ENCODE results near the gene SIRPB1.

Gene SIRPB1

DNA sequence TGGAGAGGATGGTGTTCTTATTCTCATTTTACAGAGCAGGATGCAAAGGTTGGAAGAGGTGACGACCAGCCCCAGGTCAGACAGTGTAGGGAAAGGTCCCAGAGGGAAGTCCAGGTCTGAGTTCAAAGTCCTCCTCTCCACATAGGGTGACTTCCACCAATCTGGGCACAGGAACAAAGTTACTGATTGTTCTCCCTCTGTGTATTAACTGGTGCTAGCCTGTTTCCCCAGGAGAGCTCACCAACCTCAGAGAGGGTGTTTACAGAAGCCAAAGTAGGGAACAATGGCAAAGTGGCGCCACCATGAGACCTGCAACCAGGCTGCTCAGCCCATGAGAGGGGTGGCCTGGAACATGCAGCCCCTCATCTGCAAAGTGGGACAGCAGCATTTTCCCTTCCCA lies 16.8 kb upstream of the SIRPB1 start:
- 88% methylated on average over 2 of the region's 2 CpGs for WGBS
- Histone ChIP-seq H3K4me3 (ENCODE audit: low read length) (no peak overlapping the region), H3K27me3 (ENCODE audit: insufficient read depth, low read length) (no peaks in the 10 kb centered on the region), H3K9me3 (ENCODE audit: insufficient read depth, low read depth, low read length) (no peaks in the 10 kb centered on the region), H3K36me3 (ENCODE audit: insufficient read depth, low read length) (no peaks in the 10 kb centered on the region), H3K4me1 (ENCODE audit: insufficient read depth, low read length) (peaks cover under 1% of the 10 kb centered on the region; the same call in 1 of the 2 replicates), H3K9ac (ENCODE audit: low read depth, low read length) (no peak overlapping the region), H3K27ac (ENCODE audit: low read depth, low read length) (no peak overlapping the region)

DNA sequence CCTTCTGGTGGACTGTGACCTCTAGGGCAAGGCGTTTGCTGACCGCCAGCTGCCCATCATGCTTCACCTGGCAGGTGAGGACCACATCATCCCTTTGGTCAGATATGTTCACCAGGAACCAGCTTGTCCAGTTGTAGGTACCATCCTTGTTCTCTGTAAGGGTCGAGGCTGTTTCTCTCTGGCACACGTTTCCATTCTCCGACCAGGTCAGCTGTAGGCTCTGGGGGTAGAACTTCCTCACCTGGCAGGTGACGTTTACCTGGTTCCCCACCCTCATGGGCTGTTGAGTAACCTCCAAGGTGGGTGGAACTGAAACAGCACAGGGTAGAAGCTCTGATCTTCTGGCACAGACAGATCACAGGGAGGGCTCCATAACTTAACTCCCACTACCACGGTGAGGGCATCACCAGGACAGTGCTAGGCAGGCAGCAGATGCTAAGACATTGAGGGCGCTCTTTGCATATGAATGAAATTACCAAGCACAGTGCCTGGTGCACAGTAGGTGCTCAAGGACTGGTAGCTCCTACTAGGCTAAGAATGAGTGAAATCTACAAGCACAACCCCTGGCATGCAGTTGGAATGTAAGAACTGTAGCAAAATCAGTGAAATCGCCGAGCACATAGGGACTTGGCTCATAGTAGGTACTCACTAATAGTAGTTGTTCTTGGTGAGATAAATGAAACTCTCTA lies 15.6 kb upstream of the SIRPB1 start:
- Histone ChIP-seq H3K27ac (ENCODE audit: low read depth, low read length) (no peak overlapping the region), H3K4me3 (ENCODE audit: low read length) (no peak overlapping the region), H3K27me3 (ENCODE audit: insufficient read depth, low read length) (no peaks in the 10 kb centered on the region), H3K9ac (ENCODE audit: low read depth, low read length) (no peak overlapping the region), H3K36me3 (ENCODE audit: insufficient read depth, low read length) (no peaks in the 10 kb centered on the region), H3K4me1 (ENCODE audit: insufficient read depth, low read length) (peaks cover 8% of the 10 kb centered on the region; the same call in 1 of the 2 replicates), H3K9me3 (ENCODE audit: insufficient read depth, low read depth, low read length) (no peaks in the 10 kb centered on the region)
- WGBS, result 93% methylated on average over 10 of the region's 10 CpGs

DNA sequence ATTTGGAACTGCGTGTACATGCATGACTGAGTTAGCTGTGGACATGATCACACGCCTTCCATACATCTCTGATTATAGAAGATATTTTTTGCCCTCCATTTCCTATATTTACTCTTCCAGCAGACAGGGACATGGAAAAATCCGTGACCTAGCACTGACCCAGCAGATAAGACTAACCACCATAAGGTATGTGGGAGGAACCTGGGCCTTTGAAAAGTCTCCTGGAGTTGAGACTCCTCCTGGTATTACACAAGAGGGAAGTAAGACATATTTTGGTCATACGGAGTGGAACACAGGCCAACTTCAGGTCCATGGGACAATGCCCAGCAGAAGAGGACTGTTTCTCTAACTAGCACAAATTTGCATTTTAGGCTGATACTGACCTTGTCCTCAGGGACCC lies 13.7 kb upstream of the SIRPB1 start:
- Histone ChIP-seq H3K4me3 (ENCODE audit: low read length) (no peak overlapping the region), H3K4me1 (ENCODE audit: insufficient read depth, low read length) (peaks cover 8% of the 10 kb centered on the region; the same call in 1 of the 2 replicates), H3K36me3 (ENCODE audit: insufficient read depth, low read length) (no peaks in the 10 kb centered on the region), H3K9ac (ENCODE audit: low read depth, low read length) (no peak overlapping the region), H3K9me3 (ENCODE audit: insufficient read depth, low read depth, low read length) (no peaks in the 10 kb centered on the region), H3K27me3 (ENCODE audit: insufficient read depth, low read length) (no peaks in the 10 kb centered on the region), H3K27ac (ENCODE audit: low read depth, low read length) (no peak overlapping the region)
- WGBS, result 95% methylated on average over 4 of the region's 4 CpGs

DNA sequence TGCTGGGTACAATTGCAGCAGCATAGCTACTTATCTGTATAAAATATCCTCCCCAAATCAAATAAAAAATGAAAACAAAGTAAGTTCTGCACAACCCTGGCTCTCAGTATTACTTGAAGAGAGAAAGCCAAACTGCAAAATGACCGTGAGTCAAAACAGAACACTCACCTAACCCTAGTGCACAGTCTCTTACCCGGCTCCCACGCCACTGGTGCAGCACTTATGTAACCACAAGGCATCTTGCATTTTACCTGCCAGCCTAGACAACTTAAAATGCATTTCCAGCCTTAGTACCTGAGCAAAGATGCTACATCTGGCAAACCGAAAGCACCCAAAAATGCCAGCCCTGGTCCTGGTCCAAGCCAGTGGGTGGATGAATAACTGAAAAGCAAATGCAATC lies 12.4 kb upstream of the SIRPB1 start:
- no peaks in the 10 kb centered on the region for H3K9me3 ChIP-seq (ENCODE audit: insufficient read depth, low read depth, low read length)
- no peaks in the 10 kb centered on the region for H3K27me3 ChIP-seq (ENCODE audit: insufficient read depth, low read length)
- no peak overlapping the region for H3K27ac ChIP-seq (ENCODE audit: low read depth, low read length)
- peaks cover 8% of the 10 kb centered on the region; the same call in 1 of the 2 replicates for H3K4me1 ChIP-seq (ENCODE audit: insufficient read depth, low read length)
- H3K36me3 ChIP-seq (ENCODE audit: insufficient read depth, low read length), result no peaks in the 10 kb centered on the region
- 92% methylated on average over 4 of the region's 4 CpGs for WGBS
- H3K4me3 ChIP-seq (ENCODE audit: low read length), result no peak overlapping the region
- H3K9ac ChIP-seq (ENCODE audit: low read depth, low read length), result no peak overlapping the region

DNA sequence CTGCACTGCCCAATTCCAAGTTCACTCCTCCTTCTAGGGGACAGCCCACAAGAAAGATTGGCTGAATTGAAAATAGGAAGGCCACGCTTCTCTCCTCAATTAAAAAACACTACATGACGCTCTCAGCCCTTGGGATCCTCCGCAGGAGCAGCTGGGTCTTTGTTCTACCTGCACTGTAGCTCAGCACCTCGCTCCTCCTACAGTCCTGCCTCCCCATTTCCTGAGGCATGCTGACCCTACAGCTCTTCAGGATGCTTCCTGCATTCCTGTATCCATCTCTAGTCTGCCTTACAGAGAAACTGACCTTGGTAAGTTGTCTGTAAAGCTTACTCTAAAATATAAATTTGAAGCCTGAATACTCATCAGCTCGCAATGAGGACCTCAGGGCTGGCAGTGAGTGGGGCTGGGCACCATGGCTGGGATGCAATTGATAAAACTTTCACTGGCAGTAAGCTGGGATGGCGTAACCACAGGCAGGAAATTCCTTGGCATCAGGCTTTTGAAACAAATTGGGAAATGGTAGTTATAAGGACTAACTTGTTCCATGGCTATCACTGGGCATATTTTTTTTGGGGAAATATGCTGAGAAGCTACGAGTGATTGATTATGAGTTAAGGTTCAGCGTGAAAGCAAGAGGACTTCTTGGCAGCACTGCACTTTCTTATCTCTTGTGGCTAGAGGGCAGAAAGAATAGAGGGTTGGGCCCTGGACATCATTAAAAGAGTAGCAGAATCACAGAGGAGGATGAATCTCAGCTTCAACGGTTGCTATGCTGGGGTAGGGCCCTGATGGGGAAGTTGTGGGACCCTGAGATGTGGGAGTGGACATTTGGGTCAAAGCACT lies 11.7 kb upstream of the SIRPB1 start:
- no peaks in the 10 kb centered on the region for H3K9me3 ChIP-seq (ENCODE audit: insufficient read depth, low read depth, low read length)
- H3K4me3 ChIP-seq (ENCODE audit: low read length), result no peak overlapping the region
- WGBS, result 68% methylated on average over 9 of the region's 9 CpGs

DNA sequence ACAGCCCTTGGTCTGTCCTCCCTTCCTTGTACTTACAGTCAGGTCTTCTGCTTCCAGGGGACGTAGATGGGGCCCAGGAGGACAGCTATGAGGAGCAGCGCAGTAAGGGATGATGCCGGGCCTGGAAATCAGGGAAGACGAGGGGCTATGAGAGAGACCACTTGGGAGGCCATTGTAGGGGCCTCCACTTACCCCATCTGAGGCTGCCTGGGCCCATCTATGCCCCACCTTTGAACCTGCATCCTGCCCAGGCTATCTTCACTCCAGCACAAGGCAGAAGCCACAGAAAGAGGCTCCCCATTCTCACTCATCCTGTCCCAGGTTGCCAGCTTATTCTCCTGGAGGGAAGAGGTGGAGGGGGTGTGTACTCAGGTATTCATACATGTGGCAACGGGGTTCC lies 10.4 kb upstream of the SIRPB1 start:
- Histone ChIP-seq H3K27ac (ENCODE audit: low read depth, low read length) (no peak overlapping the region), H3K36me3 (ENCODE audit: insufficient read depth, low read length) (no peaks in the 10 kb centered on the region), H3K4me3 (ENCODE audit: low read length) (no peak overlapping the region), H3K27me3 (ENCODE audit: insufficient read depth, low read length) (no peaks in the 10 kb centered on the region), H3K9me3 (ENCODE audit: insufficient read depth, low read depth, low read length) (no peaks in the 10 kb centered on the region), H3K4me1 (ENCODE audit: insufficient read depth, low read length) (peaks cover 8% of the 10 kb centered on the region; the same call in 1 of the 2 replicates), H3K9ac (ENCODE audit: low read depth, low read length) (no peak overlapping the region)
- 91% methylated on average over 5 of the region's 5 CpGs for WGBS

More for the DNA sequence above, 11.7 kb upstream of the SIRPB1 start:
- Histone ChIP-seq H3K4me1 (ENCODE audit: insufficient read depth, low read length) (peaks cover 8% of the 10 kb centered on the region; the same call in 1 of the 2 replicates), H3K9ac (ENCODE audit: low read depth, low read length) (no peak overlapping the region), H3K27me3 (ENCODE audit: insufficient read depth, low read length) (no peaks in the 10 kb centered on the region), H3K27ac (ENCODE audit: low read depth, low read length) (no peak overlapping the region), H3K36me3 (ENCODE audit: insufficient read depth, low read length) (no peaks in the 10 kb centered on the region)

DNA sequence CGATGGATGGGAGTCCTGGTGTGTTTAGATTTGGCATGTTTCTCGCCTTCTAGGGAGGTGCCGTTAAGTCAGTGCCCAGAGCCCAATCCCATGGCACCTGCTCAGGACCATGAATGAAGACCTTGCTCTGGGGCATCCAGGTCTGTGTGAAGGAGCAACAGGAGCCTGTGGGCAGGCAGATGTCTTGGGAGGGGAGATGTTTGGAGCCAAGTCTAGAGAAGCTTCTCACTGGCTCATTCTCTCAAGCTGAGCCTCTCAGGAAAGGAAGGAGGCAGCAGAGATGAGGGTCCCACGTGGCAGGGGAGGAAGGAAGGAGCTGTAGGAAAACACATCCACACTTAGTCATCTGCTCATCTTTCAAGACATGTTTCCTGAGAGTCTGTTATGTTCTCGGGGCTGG lies 9.5 kb upstream of the SIRPB1 start:
- Histone ChIP-seq H3K27ac (ENCODE audit: low read depth, low read length) (no peak overlapping the region), H3K4me1 (ENCODE audit: insufficient read depth, low read length) (peaks cover 8% of the 10 kb centered on the region; the same call in 1 of the 2 replicates), H3K27me3 (ENCODE audit: insufficient read depth, low read length) (no peaks in the 10 kb centered on the region), H3K9me3 (ENCODE audit: insufficient read depth, low read depth, low read length) (no peaks in the 10 kb centered on the region), H3K36me3 (ENCODE audit: insufficient read depth, low read length) (no peaks in the 10 kb centered on the region), H3K9ac (ENCODE audit: low read depth, low read length) (no peak overlapping the region), H3K4me3 (ENCODE audit: low read length) (no peak overlapping the region)
- 95% methylated on average over 5 of the region's 5 CpGs for WGBS

DNA sequence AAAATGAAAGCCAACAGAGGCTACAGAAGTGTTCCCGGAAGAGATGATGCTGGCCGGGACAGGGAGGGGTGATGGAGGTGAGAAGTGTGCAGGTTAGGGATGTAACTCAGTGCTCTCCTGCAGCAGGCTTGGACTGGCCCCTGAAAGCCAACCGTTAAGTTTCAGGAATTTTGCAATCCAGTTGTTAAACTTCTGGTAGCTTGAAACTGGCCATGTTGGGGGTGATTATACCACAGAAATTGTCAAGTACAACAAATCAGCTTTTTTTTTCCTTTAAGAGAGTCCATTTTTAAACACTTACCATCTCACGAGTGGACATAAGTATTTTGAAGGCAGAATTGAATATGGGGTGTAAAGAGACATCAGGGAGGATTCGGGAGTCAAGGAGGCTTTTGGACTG lies 8.8 kb upstream of the SIRPB1 start:
- Histone ChIP-seq H3K27me3 (ENCODE audit: insufficient read depth, low read length) (no peaks in the 10 kb centered on the region), H3K4me3 (ENCODE audit: low read length) (no peak overlapping the region), H3K4me1 (ENCODE audit: insufficient read depth, low read length) (peaks cover 11% of the 10 kb centered on the region), H3K27ac (ENCODE audit: low read depth, low read length) (no peak overlapping the region), H3K9me3 (ENCODE audit: insufficient read depth, low read depth, low read length) (no peaks in the 10 kb centered on the region), H3K36me3 (ENCODE audit: insufficient read depth, low read length) (no peaks in the 10 kb centered on the region), H3K9ac (ENCODE audit: low read depth, low read length) (no peak overlapping the region)
- WGBS, result 91% methylated on average over 5 of the region's 5 CpGs

DNA sequence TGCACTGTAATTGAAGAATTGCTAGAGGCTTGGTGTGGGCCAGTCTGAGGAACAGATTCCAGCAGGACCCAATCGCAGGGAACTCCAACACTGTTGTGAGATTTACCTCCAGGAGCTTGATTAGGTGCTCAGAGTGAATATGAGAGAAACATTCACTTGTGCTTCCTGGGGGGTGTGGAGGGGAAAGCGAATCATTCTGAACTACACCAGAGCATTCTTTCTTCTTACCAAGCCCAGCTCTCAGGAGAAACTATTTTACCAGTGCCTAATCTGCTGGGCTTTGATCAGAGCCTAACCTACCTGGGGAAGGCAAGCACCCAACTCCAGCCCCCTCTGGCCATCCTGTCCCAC lies 7.4 kb upstream of the SIRPB1 start:
- no peaks in the 10 kb centered on the region for H3K27me3 ChIP-seq (ENCODE audit: insufficient read depth, low read length)
- 77% methylated on average over 2 of the region's 2 CpGs for WGBS
- H3K9me3 ChIP-seq (ENCODE audit: insufficient read depth, low read depth, low read length), result no peaks in the 10 kb centered on the region

DNA sequence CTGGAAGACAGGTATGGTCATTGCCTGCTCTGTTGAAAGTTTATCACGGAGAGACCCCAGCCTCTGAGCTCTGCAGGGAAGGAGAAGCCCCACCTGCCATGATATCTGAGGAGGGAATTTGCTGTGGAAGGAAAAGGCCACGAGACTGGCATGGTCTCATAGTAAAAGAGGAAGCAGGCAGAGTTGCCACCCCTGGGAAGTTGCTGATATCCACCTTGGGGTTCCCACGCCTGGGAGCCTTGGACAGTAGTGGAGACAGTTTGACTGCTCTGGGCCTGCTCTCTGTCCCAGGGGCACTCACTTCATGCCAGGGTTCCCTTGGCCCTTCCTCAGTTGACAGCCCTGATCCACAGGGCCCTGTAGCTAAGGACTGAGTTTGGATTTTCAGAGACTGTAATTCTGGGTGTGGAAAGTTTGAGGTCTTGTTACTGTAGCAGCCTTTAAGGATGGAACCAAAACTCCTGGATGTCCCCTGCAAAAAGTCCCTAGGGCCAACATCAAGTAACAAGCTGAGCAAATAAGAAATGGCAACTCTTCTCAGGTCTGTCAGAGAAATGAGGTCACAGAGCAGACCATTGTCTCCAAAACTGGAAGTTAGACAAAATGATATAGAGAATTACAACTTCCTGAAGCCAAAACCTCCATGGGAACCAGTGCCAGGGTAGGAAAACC lies 6.9 kb upstream of the SIRPB1 start:
- no peaks in the 10 kb centered on the region for H3K27me3 ChIP-seq (ENCODE audit: insufficient read depth, low read length)
- H3K9ac ChIP-seq (ENCODE audit: low read depth, low read length), result no peak overlapping the region
- no peaks in the 10 kb centered on the region for H3K36me3 ChIP-seq (ENCODE audit: insufficient read depth, low read length)
- no peak overlapping the region for H3K27ac ChIP-seq (ENCODE audit: low read depth, low read length)
- no peaks in the 10 kb centered on the region for H3K9me3 ChIP-seq (ENCODE audit: insufficient read depth, low read depth, low read length)
- peaks cover 13% of the 10 kb centered on the region for H3K4me1 ChIP-seq (ENCODE audit: insufficient read depth, low read length)
- WGBS, result 91% methylated on average over 3 of the region's 3 CpGs
- no peak overlapping the region for H3K4me3 ChIP-seq (ENCODE audit: low read length)

More for the DNA sequence above, 7.4 kb upstream of the SIRPB1 start:
- no peak overlapping the region for H3K4me3 ChIP-seq (ENCODE audit: low read length)
- H3K27ac ChIP-seq (ENCODE audit: low read depth, low read length), result no peak overlapping the region
- H3K4me1 ChIP-seq (ENCODE audit: insufficient read depth, low read length), result peaks cover 13% of the 10 kb centered on the region
- H3K36me3 ChIP-seq (ENCODE audit: insufficient read depth, low read length), result no peaks in the 10 kb centered on the region
- H3K9ac ChIP-seq (ENCODE audit: low read depth, low read length), result no peak overlapping the region

DNA sequence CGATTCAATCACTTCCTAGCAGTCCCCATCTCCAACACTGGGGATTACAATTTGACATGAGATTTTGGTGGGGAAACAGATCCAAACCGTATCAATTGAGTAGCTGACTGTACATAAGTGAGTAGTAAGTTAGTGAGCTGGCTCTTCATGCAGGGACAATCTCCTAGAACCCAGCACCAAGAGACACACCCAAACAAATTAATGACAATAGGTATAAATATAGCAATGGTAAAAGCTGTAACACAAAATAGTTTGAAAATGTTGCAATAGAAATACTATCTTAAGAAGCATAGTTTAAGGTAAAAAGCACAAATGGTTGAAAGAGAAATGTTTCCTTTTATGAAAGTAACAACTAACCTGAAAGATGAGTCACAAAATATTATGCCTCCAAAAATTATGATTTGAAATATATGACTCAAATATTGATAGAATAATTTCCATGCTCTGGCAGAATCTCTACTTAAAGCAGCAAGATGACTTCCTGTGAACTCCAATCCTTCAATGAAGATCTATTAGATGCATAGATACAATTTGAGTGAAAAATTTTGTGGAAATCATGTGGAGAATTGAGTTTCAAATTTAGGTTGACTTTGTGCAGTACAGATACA lies 5.4 kb upstream of the SIRPB1 start:
- 77% methylated on average over 2 of the region's 2 CpGs for WGBS
- Histone ChIP-seq H3K4me3 (ENCODE audit: low read length) (no peak overlapping the region), H3K9ac (ENCODE audit: low read depth, low read length) (no peak overlapping the region), H3K36me3 (ENCODE audit: insufficient read depth, low read length) (no peaks in the 10 kb centered on the region), H3K4me1 (ENCODE audit: insufficient read depth, low read length) (peaks cover 5% of the 10 kb centered on the region; the same call in 1 of the 2 replicates), H3K9me3 (ENCODE audit: insufficient read depth, low read depth, low read length) (no peaks in the 10 kb centered on the region), H3K27ac (ENCODE audit: low read depth, low read length) (no peak overlapping the region), H3K27me3 (ENCODE audit: insufficient read depth, low read length) (no peaks in the 10 kb centered on the region)

Measured in HUES64 (cell line).